ENCODE data around the gene SSR3. TPM values are rescaled to one million over a fixed set of nuclear protein-coding genes. Genes with fewer than 3 reads are reported as not detected.

Gene SSR3
- total and polyA plus RNA-seq, 2 of the 8 experiments (the other 6 are each of a cell fraction or from before 2014, with no cell fraction given), result 92.7 to 208 TPM

DNA sequence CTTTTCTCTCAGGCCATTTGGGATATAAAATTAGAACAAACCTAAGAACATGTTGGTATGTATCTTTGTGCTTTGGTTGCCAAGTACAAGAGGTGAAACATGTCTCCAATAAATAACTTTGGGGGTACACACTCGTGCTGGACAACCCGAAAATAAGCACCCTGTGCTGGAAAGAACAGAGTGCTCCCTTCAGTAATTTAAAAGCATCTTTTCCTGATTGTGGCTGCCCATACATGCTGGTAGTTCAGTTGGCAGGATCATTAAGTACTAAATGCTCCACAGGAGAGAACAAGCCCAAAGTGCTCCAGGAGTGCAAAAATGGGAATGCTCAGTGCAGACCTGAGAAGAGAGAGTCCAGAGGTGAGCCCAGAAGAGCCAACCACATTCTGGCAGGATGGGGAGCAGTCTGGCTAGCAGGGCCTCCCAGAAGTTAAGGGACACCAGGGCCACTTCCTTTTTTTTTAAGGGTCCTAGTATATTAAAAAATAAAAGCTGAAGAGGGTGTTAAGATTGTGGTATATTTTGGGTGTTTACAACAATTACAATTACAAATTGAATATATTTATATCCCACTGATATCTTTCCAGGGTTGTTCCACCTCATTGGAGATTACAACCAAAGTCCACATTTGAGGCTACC, 48.6 kb upstream of the SSR3 start:
- Histone ChIP-seq H4K91ac (replicated peaks; ENCODE audit: insufficient read length, low read length) (no peak overlapping the region), H2BK5ac (ENCODE audit: low read depth, low read length) (no peak overlapping the region), H3K9ac (replicated peaks in 1 of 4; ENCODE audit: extremely low read depth in 1 of 4, low read depth in 3 of 4, low read length in 3 of 4) (no peak overlapping the region), H3K27ac (ENCODE audit: low read depth, low read length) (no peak overlapping the region), H2AFZ (ENCODE audit: low read length) (no peak overlapping the region), H4K5ac (ENCODE audit: insufficient read length, low read depth, low read length) (no peak overlapping the region), H3K79me1 (ENCODE audit: low read depth, low read length) (no peaks in the 10 kb centered on the region), H2BK15ac (ENCODE audit: low read length) (no peak overlapping the region), H2AK5ac (ENCODE audit: low read depth, low read length) (no peak overlapping the region), H3K23ac (ENCODE audit: insufficient read length) (no peak overlapping the region), H3K18ac (ENCODE audit: extremely low read depth, low read length) (no peak overlapping the region), H3K4ac (replicated peaks; ENCODE audit: insufficient read length, low read depth, low read length) (no peak overlapping the region), H2BK120ac (replicated peaks; ENCODE audit: low read depth, low read length) (no peak overlapping the region), H4K8ac (ENCODE audit: extremely low read depth, insufficient read depth, low read length) (no peak overlapping the region), H3K4me1 (replicated peaks in 1 of 4; ENCODE audit: control insufficient read depth in 3 of 4, insufficient read depth in 4 of 4, low read length in 3 of 4) (peaks cover 0 to 7% (median 5%) of the 10 kb centered on the region in 4 experiments; a peak in 4 of 7 replicates), H3K79me2 (ENCODE audit: control insufficient read depth in 1 of 2, insufficient read depth in 2 of 2, low read length in 2 of 2) (no peaks in the 10 kb centered on the region), H3K4me3 (ENCODE audit: extremely low read depth in 1 of 4, insufficient read depth in 2 of 4, low read depth in 3 of 4, low read length in 4 of 4) (no peak overlapping the region), H2BK12ac (ENCODE audit: low read depth, low read length) (no peak overlapping the region), H2BK20ac (ENCODE audit: low read length) (no peak overlapping the region), H3K27me3 (replicated peaks in 1 of 4; ENCODE audit: control insufficient read depth in 3 of 4, extremely low read depth in 1 of 4, insufficient read depth in 3 of 4, low read length in 3 of 4) (no peaks in the 10 kb centered on the region), H3K56ac (replicated peaks; ENCODE audit: insufficient read length, low read depth, low read length) (no peak overlapping the region), H3K23me2 (ENCODE audit: low read depth, low read length) (peaks cover 8% of the 10 kb centered on the region), H4K20me1 (replicated peaks in 1 of 2; ENCODE audit: control insufficient read depth in 1 of 2, insufficient read depth in 2 of 2, low read length in 2 of 2) (no peaks in the 10 kb centered on the region), H3K9me3 (ENCODE audit: insufficient read depth in 2 of 2, low read depth in 1 of 2, low read length in 1 of 2) (no peaks in the 10 kb centered on the region), H3K36me3 (ENCODE audit: control insufficient read depth in 2 of 4, insufficient read depth in 4 of 4, low read length in 3 of 4) (no peaks in the 10 kb centered on the region), H3K14ac (ENCODE audit: insufficient read length) (no peak overlapping the region), H3K4me2 (ENCODE audit: insufficient read depth in 1 of 2, low read depth in 2 of 2, low read length in 2 of 2) (no peak overlapping the region)
- FAIRE-seq, result no peak
- ChIA-PET CTCF (ENCODE audit: partially characterized antibody) (no interaction called here), POLR2A (ENCODE audit: partially characterized antibody) (interaction anchor here (0.7 kb wide), 1 partner anchor 49 kb away, joined by 3 read pairs; no protein-coding TSS in a partner anchor)
- 81% methylated on average over 2 of the region's 2 CpGs; no CpG with 5 or more reads in 1 of the 2 experiments for WGBS, 2 experiments (ENCODE audit: extremely low coverage in 1 of 2, insufficient coverage in 1 of 2, insufficient read length in 1 of 2, insufficient replicate concordance in 2 of 2, low coverage in 1 of 2, low lambda C conversion rate in 2 of 2, missing lambda C conversion rate in 1 of 2)
- DNase-seq (ENCODE audit: low read depth in 1 of 2, low spot score in 2 of 2), result no peak
- TF ChIP-seq RAD21 (IDR thresholded peaks at IDR 0.05 in 1 of 2, conservative IDR thresholded peaks at IDR 0.05 in 1 of 2; ENCODE audit: low read depth in 2 of 2, low read length in 2 of 2), result no peak
- no peak for TF ChIP-seq EGR1 (IDR thresholded peaks at IDR 0.05; ENCODE audit: borderline replicate concordance, low read depth, low read length)
- no peak for TF ChIP-seq HDAC2 (IDR thresholded peaks at IDR 0.05; ENCODE audit: borderline replicate concordance in 1 of 2, low read depth in 2 of 2, low read length in 2 of 2)
- TF ChIP-seq ASH2L (IDR thresholded peaks at IDR 0.05; ENCODE audit: low read length), result no peak
- TF ChIP-seq, protein P1, sequence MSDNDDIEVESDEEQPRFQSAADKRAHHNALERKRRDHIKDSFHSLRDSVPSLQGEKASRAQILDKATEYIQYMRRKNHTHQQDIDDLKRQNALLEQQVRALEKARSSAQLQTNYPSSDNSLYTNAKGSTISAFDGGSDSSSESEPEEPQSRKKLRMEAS (IDR thresholded peaks at IDR 0.05), result no peak
- TF ChIP-seq CBX8 (IDR thresholded peaks at IDR 0.05; ENCODE audit: borderline replicate concordance, low read depth, low read length), result no peak
- no peak for TF ChIP-seq KDM5A (IDR thresholded peaks at IDR 0.05; ENCODE audit: low read length)
- TF ChIP-seq, protein P2, sequence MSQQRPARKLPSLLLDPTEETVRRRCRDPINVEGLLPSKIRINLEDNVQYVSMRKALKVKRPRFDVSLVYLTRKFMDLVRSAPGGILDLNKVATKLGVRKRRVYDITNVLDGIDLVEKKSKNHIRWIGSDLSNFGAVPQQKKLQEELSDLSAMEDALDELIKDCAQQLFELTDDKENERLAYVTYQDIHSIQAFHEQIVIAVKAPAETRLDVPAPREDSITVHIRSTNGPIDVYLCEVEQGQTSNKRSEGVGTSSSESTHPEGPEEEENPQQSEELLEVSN (IDR thresholded peaks at IDR 0.05), result no peak
- no peak for TF ChIP-seq JUND (IDR thresholded peaks at IDR 0.05; ENCODE audit: low read length)
- no peak for TF ChIP-seq EZH2 (IDR thresholded peaks at IDR 0.05; ENCODE audit: low read depth, low read length, severe bottlenecking)
- no peak for TF ChIP-seq SRF (IDR thresholded peaks at IDR 0.05; ENCODE audit: low read depth, low read length)
- TF ChIP-seq BACH1 (IDR thresholded peaks at IDR 0.05; ENCODE audit: low read length), result no peak
